ENCODE data around the gene TNFRSF1B.
"Not testable (repeated sequence)": the region's sequence is repeated elsewhere in the genome, so short reads cannot be mapped to it uniquely, and the experiment has no call there.

The TNFRSF1B gene

GRCh38 chr1:12224092-12224491 is 57.3 kb downstream of the TNFRSF1B start:
- not testable (repeated sequence) for DNase-seq

GRCh38 chr1:12228979-12229378 is 62.2 kb downstream of the TNFRSF1B start:
- DNase-seq = no peak

GRCh38 chr1:12229386-12229834 is 62.6 kb downstream of the TNFRSF1B start:
- DNase-seq = no peak

GRCh38 chr1:12229835-12230548 is 63.2 kb downstream of the TNFRSF1B start, which contains the start of gene VPS13D:
VPS13D (plus strand) TSS chr1:12230030; CDS start chr1:12234267, 4,237 bp downstream.
- peak; percentile 86 for DNase-seq

- DNase-seq = no peak
Measured at GRCh38 chr1:12230549-12231275, 63.9 kb downstream of the TNFRSF1B start.

- no peak for DNase-seq
Measured at GRCh38 chr1:12231276-12231595, 64.4 kb downstream of the TNFRSF1B start.

- no peak for DNase-seq
Measured at GRCh38 chr1:12232221-12232620, 65.4 kb downstream of the TNFRSF1B start.

GRCh38 chr1:12244078-12244477 is 77.3 kb downstream of the TNFRSF1B start:
- peak; percentile 23 for DNase-seq

- DNase-seq = no peak
Measured at GRCh38 chr1:12244585-12244984, 77.8 kb downstream of the TNFRSF1B start.

- DNase-seq = no peak
Measured at GRCh38 chr1:12245116-12245515, 78.3 kb downstream of the TNFRSF1B start.

GRCh38 chr1:12245733-12246132 is 78.9 kb downstream of the TNFRSF1B start:
- no peak for DNase-seq

- no peak for DNase-seq
Measured at GRCh38 chr1:12246584-12246983, 79.8 kb downstream of the TNFRSF1B start.

- DNase-seq = no peak
Measured at GRCh38 chr1:12249181-12249580, 82.4 kb downstream of the TNFRSF1B start.

GRCh38 chr1:12249748-12250147 is 83.0 kb downstream of the TNFRSF1B start:
- DNase-seq = no peak

GRCh38 chr1:12251442-12251841 is 84.7 kb downstream of the TNFRSF1B start:
- DNase-seq = no peak

- DNase-seq = no peak
Measured at GRCh38 chr1:12255913-12256312, 89.1 kb downstream of the TNFRSF1B start.

- no peak for DNase-seq
Measured at GRCh38 chr1:12258272-12258671, 91.5 kb downstream of the TNFRSF1B start.

Data from CD4-positive, alpha-beta T cell treated with Interleukin-12 subunit alpha and Interleukin-12 subunit beta, for 1 hour (primary cell).